H1 (cell line): ENCODE data around the gene GRAMD2A. TPM values are rescaled to one million over a fixed set of nuclear protein-coding genes. Genes with fewer than 3 reads are reported as not detected.

Experiments
- CTCF ChIA-PET: fragments of 300-600 bp; sonication (Branson Sonifier 250); formaldehyde crosslinking; loops from one replicate; lab custom pipeline; 2021; ENCODE audit not compliant: partially characterized antibody; lab: Charles Lee
- POLR2A ChIA-PET: fragments of 300-600 bp; sonication (Branson Sonifier 250); formaldehyde crosslinking; loops from one replicate; lab custom pipeline; 2021; ENCODE audit warnings: inconsistent platforms; ENCODE audit not compliant: partially characterized antibody; lab: Charles Lee
- DNase-seq, 2 experiments: peaks; one replicate each; pipeline versions ENCODE4 v3.0.0 to v3.0.0-alpha.2; 2010 to 2022; ENCODE audit warnings: low spot score in 2 of 2, low read depth in 1 of 2, mixed read lengths in 1 of 2
- FAIRE-seq: peaks from 2 replicates; lab custom pipeline; 2011; peaks lifted over from hg19 to GRCh38; lab: Jason Lieb, UNC
- H2AFZ ChIP-seq: 2 replicates; pipeline ENCODE4 v1.8.1; 2012; ENCODE audit warnings: low read length, inconsistent platforms
- H2AK5ac ChIP-seq: 2 replicates; pipeline ENCODE4 v1.6.1; 2013; ENCODE audit warnings: low read depth, low read length
- H2BK120ac ChIP-seq: replicated peaks from 2 replicates; pipeline ENCODE3; 2013; ENCODE audit warnings: low read depth, low read length, inconsistent platforms
- H2BK12ac ChIP-seq: 2 replicates; pipeline ENCODE4 v1.6.1; 2013; ENCODE audit warnings: low read depth, low read length
- H2BK15ac ChIP-seq: 2 replicates; pipeline ENCODE4 v1.6.1; 2013; ENCODE audit warnings: low read length
- H2BK20ac ChIP-seq: 2 replicates; pipeline ENCODE4 v1.6.1; 2013; ENCODE audit warnings: low read length
- H2BK5ac ChIP-seq: 2 replicates; pipeline ENCODE4 v1.6.1; 2013; ENCODE audit warnings: low read depth, low read length
- H3K14ac ChIP-seq: 2 replicates; pipeline ENCODE4 v1.6.1; 2013; ENCODE audit warnings: inconsistent platforms; ENCODE audit not compliant: insufficient read length
- H3K18ac ChIP-seq: 2 replicates; pipeline ENCODE4 v1.6.1; 2013; ENCODE audit warnings: low read length; ENCODE audit errors: extremely low read depth
- H3K23ac ChIP-seq: 2 replicates; pipeline ENCODE4 v1.6.1; 2013; ENCODE audit warnings: inconsistent platforms; ENCODE audit not compliant: insufficient read length
- H3K23me2 ChIP-seq: 2 replicates; pipeline ENCODE4 v1.6.1; 2013; ENCODE audit warnings: low read depth, low read length
- H3K27ac ChIP-seq: 2 replicates; pipeline ENCODE4 v1.6.1; 2011; ENCODE audit warnings: low read depth, low read length, inconsistent platforms
- H3K27me3 ChIP-seq, 4 experiments: replicated peaks in 1 of 4; 1 replicate in 1 of 4; 2 replicates in 3 of 4; pipeline versions ENCODE4 v1.6.1 to v1.8.1; 2011 to 2013; ENCODE audit warnings: low read length in 3 of 4, mild to moderate bottlenecking in 3 of 4, inconsistent platforms in 2 of 4, mixed read lengths in 2 of 4, moderate library complexity in 1 of 4; ENCODE audit not compliant: control insufficient read depth in 3 of 4, insufficient read depth in 3 of 4; ENCODE audit errors: extremely low read depth in 1 of 4
- H3K36me3 ChIP-seq, 4 experiments: 2 replicates each; pipeline versions ENCODE4 v1.6.1 to v1.8.1; 2011 to 2013; ENCODE audit warnings: mild to moderate bottlenecking in 4 of 4, low read length in 3 of 4, moderate library complexity in 2 of 4, control low read depth in 1 of 4, inconsistent platforms in 1 of 4; ENCODE audit not compliant: insufficient read depth in 4 of 4, control insufficient read depth in 2 of 4
- H3K4ac ChIP-seq: replicated peaks from 2 replicates; pipeline ENCODE3; 2013; ENCODE audit warnings: low read length, low read depth, mixed read lengths, inconsistent platforms; ENCODE audit not compliant: insufficient read length
- H3K4me1 ChIP-seq, 4 experiments: replicated peaks in 1 of 4; 1 replicate in 1 of 4; 2 replicates in 3 of 4; pipeline versions ENCODE4 v1.6.1 to v1.8.1; 2011 to 2013; ENCODE audit warnings: low read length in 3 of 4, inconsistent platforms in 2 of 4, mixed read lengths in 1 of 4; ENCODE audit not compliant: insufficient read depth in 4 of 4, control insufficient read depth in 3 of 4
- H3K4me2 ChIP-seq, 2 experiments: 2 replicates each; pipeline versions ENCODE4 v1.6.1 to v1.8.1; 2011 to 2013; ENCODE audit warnings: low read depth in 2 of 2, low read length in 2 of 2, control low read depth in 1 of 2, inconsistent platforms in 1 of 2, mild to moderate bottlenecking in 1 of 2; ENCODE audit not compliant: insufficient read depth in 1 of 2
- H3K4me3 ChIP-seq, 4 experiments: fragments of 200-600, 300-600 bp in 1 of 4; sonication (generic), shearing (Covaris generic), sonication (Bioruptor Twin) in 1 of 4; 2 replicates each; pipeline versions ENCODE4 v1.5.1 to v1.8.1; 2011 to 2016; ENCODE audit warnings: low read length in 4 of 4, low read depth in 3 of 4, control low read depth in 2 of 4, inconsistent platforms in 2 of 4, mild to moderate bottlenecking in 2 of 4, mixed read lengths in 1 of 4, moderate library complexity in 1 of 4; ENCODE audit not compliant: insufficient read depth in 2 of 4; ENCODE audit errors: extremely low read depth in 1 of 4
- H3K56ac ChIP-seq: replicated peaks from 2 replicates; pipeline ENCODE3; 2013; ENCODE audit warnings: low read depth, mild to moderate bottlenecking, mixed read lengths, low read length, inconsistent platforms; ENCODE audit not compliant: insufficient read length
- H3K79me1 ChIP-seq: 2 replicates; pipeline ENCODE4 v1.6.1; 2013; ENCODE audit warnings: low read depth, low read length, control low read depth
- H3K79me2 ChIP-seq, 2 experiments: 2 replicates each; pipeline versions ENCODE4 v1.6.1 to v1.8.1; 2012 to 2013; ENCODE audit warnings: low read length in 2 of 2, mild to moderate bottlenecking in 2 of 2, inconsistent platforms in 1 of 2; ENCODE audit not compliant: insufficient read depth in 2 of 2, control insufficient read depth in 1 of 2
- H3K9ac ChIP-seq, 4 experiments: replicated peaks in 1 of 4; 1 replicate in 1 of 4; 2 replicates in 3 of 4; pipeline versions ENCODE4 v1.6.1 to v1.8.1; 2011 to 2013; ENCODE audit warnings: low read depth in 3 of 4, low read length in 3 of 4, control low read depth in 2 of 4, mild to moderate bottlenecking in 2 of 4, moderate library complexity in 2 of 4, inconsistent platforms in 1 of 4; ENCODE audit errors: extremely low read depth in 1 of 4
- H3K9me3 ChIP-seq, 2 experiments: 2 replicates each; pipeline versions ENCODE4 v1.6.1 to v1.8.1; 2012 to 2013; ENCODE audit warnings: mild to moderate bottlenecking in 2 of 2, moderate library complexity in 2 of 2, control low read depth in 1 of 2, inconsistent platforms in 1 of 2, low read depth in 1 of 2, low read length in 1 of 2, mixed read lengths in 1 of 2; ENCODE audit not compliant: insufficient read depth in 2 of 2
- H4K20me1 ChIP-seq, 2 experiments: replicated peaks in 1 of 2; 2 replicates each; pipeline versions ENCODE3 to v1.8.1; 2011 to 2013; ENCODE audit warnings: inconsistent platforms in 2 of 2, low read length in 2 of 2, mild to moderate bottlenecking in 1 of 2; ENCODE audit not compliant: insufficient read depth in 2 of 2, control insufficient read depth in 1 of 2
- H4K5ac ChIP-seq: 2 replicates; pipeline ENCODE4 v1.6.1; 2013; ENCODE audit warnings: low read length, low read depth, mixed read lengths, inconsistent platforms; ENCODE audit not compliant: insufficient read length
- H4K8ac ChIP-seq: 2 replicates; pipeline ENCODE4 v1.8.0; 2013; ENCODE audit warnings: mild to moderate bottlenecking, moderate library complexity, low read length, inconsistent platforms; ENCODE audit not compliant: insufficient read depth; ENCODE audit errors: extremely low read depth
- H4K91ac ChIP-seq: replicated peaks from 2 replicates; pipeline ENCODE3; 2013; ENCODE audit warnings: low read length, mixed read lengths, inconsistent platforms; ENCODE audit not compliant: insufficient read length
- JUND ChIP-seq: IDR thresholded peaks from 2 replicates; pipeline ENCODE4 v1.6.1; 2011; ENCODE audit warnings: mild to moderate bottlenecking, improper control_type of control experiment, low read length
- POLR2AphosphoS5 ChIP-seq: IDR thresholded peaks from 2 replicates; pipeline ENCODE4 v1.6.1; 2011; ENCODE audit warnings: low read depth, low read length
- RBBP5 ChIP-seq: IDR thresholded peaks from 2 replicates; pipeline ENCODE4 v1.7.1; 2012; ENCODE audit warnings: low read depth, mild to moderate bottlenecking, inconsistent platforms, low read length, moderate library complexity, borderline replicate concordance
- SP2 ChIP-seq: IDR thresholded peaks from 2 replicates; pipeline ENCODE4 v1.6.1; 2012; ENCODE audit warnings: mild to moderate bottlenecking, low read length, inconsistent platforms
- WGBS, 2 experiments: shearing (Covaris generic) in 1 of 2; methylation state at CpG; one replicate each; pipeline versions ENCODE4 v1.1.6 to v1.1.7; 2013 to 2015; ENCODE audit warnings: low lambda C conversion rate in 2 of 2, mixed read lengths in 2 of 2, inconsistent platforms in 1 of 2, low coverage in 1 of 2, missing lambda C conversion rate in 1 of 2; ENCODE audit not compliant: insufficient replicate concordance in 2 of 2, insufficient coverage in 1 of 2, insufficient read length in 1 of 2; ENCODE audit errors: extremely low coverage in 1 of 2, missing lambda C conversion rate in 1 of 2; 5-methylcytosine and 5-hydroxymethylcytosine counted together
- polyA plus RNA-seq, 7 experiments: library from polyadenylated mRNA; depleted of rRNA in 3 of 7; stranded (reverse) in 5 of 7; unstranded in 2 of 7; fragments of >200 nt in 5 of 7; fragments of 200-250 nt in 2 of 7; gene quantifications; 1 replicate in 5 of 7; 2 replicates in 1 of 7; 4 replicates in 1 of 7; pipeline versions ENCODE4 v1.2.1 to v1.2.3, GENCODE V29; 2011 to 2013; ENCODE audit warnings: missing spikeins in 2 of 7, mixed read lengths in 2 of 7
- total RNA-seq: library from RNA; stranded (reverse); fragmentation: NEBNext Ultra II Directional; extraction: Animal tissue kit (Norgen Biotek cat#: 25700); gene quantifications from 2 replicates; pipeline ENCODE4 v1.2.1, GENCODE V29; 2021

GRAMD2A gene
- total and polyA plus RNA-seq, 2 of the 8 experiments (the other 6 are each of a cell fraction or from before 2014, with no cell fraction given) = 0.57 to 1.5 TPM

DNA sequence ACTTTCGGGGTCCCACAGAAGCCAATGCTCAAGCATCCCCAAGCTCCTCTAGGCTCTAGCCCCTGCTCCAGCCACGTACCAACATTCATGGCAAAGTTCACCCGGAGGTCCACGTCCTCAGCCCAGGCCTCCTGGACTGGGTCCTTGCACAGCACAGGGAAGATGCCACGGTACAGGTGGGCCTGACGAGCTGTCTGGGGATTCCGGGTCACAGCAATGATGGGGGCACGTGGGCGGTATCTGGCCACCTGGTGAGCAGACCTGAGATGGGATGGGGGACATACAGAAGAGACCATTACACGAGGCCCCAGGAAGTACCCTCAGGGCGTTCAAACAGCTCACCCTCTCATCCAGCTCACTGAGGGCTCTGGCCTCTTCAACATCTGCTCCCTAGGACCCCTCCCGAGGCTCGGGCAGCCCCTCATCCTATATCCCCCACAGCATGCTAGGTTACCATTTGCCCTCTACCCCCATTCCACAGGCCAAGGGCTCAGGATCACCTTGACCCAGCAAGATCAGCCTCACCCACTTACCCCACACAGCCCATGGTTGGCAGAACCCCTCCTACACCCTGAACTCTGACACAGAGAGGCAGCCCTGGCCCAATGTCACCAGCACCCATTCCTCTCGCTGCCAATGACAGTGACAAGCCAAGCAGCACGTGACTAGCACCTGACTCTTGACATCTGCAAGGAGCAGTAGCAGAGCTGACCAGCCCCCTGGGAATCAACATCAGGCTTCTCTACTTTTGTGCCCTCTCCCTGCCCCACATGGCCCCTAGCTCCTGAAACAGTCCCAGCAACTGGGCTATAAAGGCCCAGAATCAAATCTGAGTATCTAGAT, 3.0 kb upstream of the GRAMD2A start:
- Histone ChIP-seq H2BK15ac (no peak overlapping the region), H2BK5ac (no peak overlapping the region), H3K79me2 (no peaks in the 10 kb centered on the region; a peak in 1 of 4 replicates), H3K27ac (no peak overlapping the region), H3K4ac (no peak overlapping the region), H3K14ac (no peak overlapping the region), H3K4me1 (peaks cover 0 to 8% (median 4%) of the 10 kb centered on the region in 4 experiments; a peak in 5 of 7 replicates), H3K9ac (no peak overlapping the region), H4K20me1 (peaks cover 21 to 30% of the 10 kb centered on the region in 2 experiments), H3K27me3 (peaks cover 7 to 21% (median 17%) of the 10 kb centered on the region in 4 experiments; a peak in 6 of 7 replicates), H3K36me3 (peaks cover 41 to 68% (median 63%) of the 10 kb centered on the region in 4 experiments), H3K9me3 (no peaks in the 10 kb centered on the region), H3K4me2 (no peak overlapping the region), H4K91ac (no peak overlapping the region), H3K23ac (no peak overlapping the region), H3K4me3 (no peak overlapping the region), H3K79me1 (no peaks in the 10 kb centered on the region), H2AK5ac (no peak overlapping the region), H3K23me2 (peaks cover 9% of the 10 kb centered on the region), H3K18ac (no peak overlapping the region), H4K5ac (no peak overlapping the region), H2AFZ (no peak overlapping the region), H4K8ac (no peak overlapping the region), H2BK20ac (no peak overlapping the region), H3K56ac (no peak overlapping the region), H2BK12ac (no peak overlapping the region), H2BK120ac (no peak overlapping the region)
- ChIA-PET CTCF (interaction anchor here (0.6 to 4.3 kb wide), 18 partner anchors 9 to 561 kb away, joined by 3 to 32 read pairs (median 4); partner anchors contain the start of gene PKM), POLR2A (interaction anchor here (1.0 to 1.8 kb wide), 2 partner anchors 16 to 21 kb away, joined by 3 to 4 read pairs; no protein-coding TSS in a partner anchor)
- 93% methylated on average over 15 of the region's 15 CpGs; no CpG with 5 or more reads in 1 of the 2 experiments for WGBS, 2 experiments
- DNase-seq (no peak), FAIRE-seq (no peak)
- no peak for TF ChIP-seq SP2
- no peak for TF ChIP-seq RBBP5
- no peak for TF ChIP-seq JUND
- 0 out of 2 replicates have a peak, but pooled peaks have one; percentile 9 for TF ChIP-seq POLR2AphosphoS5
